ENCODE results near the gene GET4. TPM values are rescaled to one million over a fixed set of nuclear protein-coding genes. Genes with fewer than 3 reads are reported as not detected.
A peak's percentile ranks its signal among the peaks of the same experiment; 100 is the strongest.

The GET4 gene, protein sequence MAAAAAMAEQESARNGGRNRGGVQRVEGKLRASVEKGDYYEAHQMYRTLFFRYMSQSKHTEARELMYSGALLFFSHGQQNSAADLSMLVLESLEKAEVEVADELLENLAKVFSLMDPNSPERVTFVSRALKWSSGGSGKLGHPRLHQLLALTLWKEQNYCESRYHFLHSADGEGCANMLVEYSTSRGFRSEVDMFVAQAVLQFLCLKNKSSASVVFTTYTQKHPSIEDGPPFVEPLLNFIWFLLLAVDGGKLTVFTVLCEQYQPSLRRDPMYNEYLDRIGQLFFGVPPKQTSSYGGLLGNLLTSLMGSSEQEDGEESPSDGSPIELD
- 10 to 100 TPM; 50.0 to 91.9 TPM for total RNA-seq

DNA sequence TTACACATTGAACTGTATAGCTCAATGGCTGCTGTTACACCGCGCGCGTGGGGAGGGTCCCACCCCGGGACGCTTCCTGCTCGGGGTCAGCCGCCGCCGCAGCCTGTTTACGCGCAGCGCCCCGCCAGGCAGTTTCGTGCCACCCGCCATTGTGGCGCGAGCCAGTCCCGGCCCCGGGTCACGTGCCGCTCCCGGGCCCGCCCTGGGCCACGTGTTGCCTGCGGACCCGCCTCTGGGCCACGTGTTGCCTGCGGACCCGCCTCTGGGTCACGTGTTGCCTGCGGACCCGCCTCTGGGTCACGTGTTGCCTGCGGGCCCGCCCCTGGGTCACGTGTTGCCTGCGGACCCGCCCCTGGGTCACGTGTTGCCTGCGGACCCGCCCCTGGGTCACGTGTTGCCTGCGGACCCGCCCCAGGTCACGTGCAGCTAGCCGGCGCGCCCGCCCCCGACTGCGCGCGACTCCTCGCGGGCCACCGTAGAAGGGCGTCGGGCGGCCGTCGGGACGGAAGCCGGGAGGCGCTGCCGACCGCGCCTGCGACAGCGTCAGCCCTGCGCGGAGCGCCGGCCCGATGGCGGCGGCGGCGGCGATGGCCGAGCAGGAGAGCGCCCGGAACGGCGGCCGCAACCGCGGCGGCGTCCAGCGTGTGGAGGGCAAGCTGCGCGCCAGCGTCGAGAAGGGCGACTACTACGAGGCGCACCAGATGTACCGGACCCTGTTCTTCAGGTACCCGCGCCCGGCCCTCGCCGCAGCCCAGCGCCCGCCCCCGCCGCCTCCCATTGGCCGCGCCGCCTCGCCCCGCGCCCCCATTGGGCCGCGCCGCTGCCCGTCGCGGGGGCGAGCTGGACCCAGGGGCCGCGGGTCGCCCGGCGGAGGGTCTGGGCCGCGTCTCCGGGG, at the start of gene GET4:
Gene GET4 (plus strand): TSS at position 478 of the 895 bp plus-strand sequence. CDS start 92 bp downstream, at position 570.
- TF ChIP-seq, protein P1, sequence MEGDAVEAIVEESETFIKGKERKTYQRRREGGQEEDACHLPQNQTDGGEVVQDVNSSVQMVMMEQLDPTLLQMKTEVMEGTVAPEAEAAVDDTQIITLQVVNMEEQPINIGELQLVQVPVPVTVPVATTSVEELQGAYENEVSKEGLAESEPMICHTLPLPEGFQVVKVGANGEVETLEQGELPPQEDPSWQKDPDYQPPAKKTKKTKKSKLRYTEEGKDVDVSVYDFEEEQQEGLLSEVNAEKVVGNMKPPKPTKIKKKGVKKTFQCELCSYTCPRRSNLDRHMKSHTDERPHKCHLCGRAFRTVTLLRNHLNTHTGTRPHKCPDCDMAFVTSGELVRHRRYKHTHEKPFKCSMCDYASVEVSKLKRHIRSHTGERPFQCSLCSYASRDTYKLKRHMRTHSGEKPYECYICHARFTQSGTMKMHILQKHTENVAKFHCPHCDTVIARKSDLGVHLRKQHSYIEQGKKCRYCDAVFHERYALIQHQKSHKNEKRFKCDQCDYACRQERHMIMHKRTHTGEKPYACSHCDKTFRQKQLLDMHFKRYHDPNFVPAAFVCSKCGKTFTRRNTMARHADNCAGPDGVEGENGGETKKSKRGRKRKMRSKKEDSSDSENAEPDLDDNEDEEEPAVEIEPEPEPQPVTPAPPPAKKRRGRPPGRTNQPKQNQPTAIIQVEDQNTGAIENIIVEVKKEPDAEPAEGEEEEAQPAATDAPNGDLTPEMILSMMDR (IDR thresholded peaks at IDR 0.05): peak in 3 of 4 experiments; percentile 16 to 57 (median 42)
- TF ChIP-seq POLR2A (IDR thresholded peaks at IDR 0.05): peak; percentile 88
- peak; percentile 94 for TF ChIP-seq POLR2AphosphoS5 (IDR thresholded peaks at IDR 0.05)
- no peaks in the 10 kb centered on the region for H3K4me1 ChIP-seq (replicated peaks)
- no peaks in the 10 kb centered on the region for H3K9me3 ChIP-seq
- DNase-seq (ENCODE audit: low spot score): peak; percentile 97
- under 1% methylated on average over 79 of the region's 129 CpGs for WGBS
- no peaks in the 10 kb centered on the region for H3K36me3 ChIP-seq
- intact Hi-C loops (cut with DNase I): loop anchor here (10.0 kb wide), 1 partner anchor 552 kb away; no protein-coding TSS in a partner anchor
- H3K4me3 ChIP-seq: peak within 1 kb of the TSS; percentile 81 to 90
- no peaks in the 10 kb centered on the region for H3K27me3 ChIP-seq (replicated peaks; ENCODE audit: insufficient read depth)
- H3K27ac ChIP-seq: peak within 1 kb of the TSS; percentile 83 to 84

DNA sequence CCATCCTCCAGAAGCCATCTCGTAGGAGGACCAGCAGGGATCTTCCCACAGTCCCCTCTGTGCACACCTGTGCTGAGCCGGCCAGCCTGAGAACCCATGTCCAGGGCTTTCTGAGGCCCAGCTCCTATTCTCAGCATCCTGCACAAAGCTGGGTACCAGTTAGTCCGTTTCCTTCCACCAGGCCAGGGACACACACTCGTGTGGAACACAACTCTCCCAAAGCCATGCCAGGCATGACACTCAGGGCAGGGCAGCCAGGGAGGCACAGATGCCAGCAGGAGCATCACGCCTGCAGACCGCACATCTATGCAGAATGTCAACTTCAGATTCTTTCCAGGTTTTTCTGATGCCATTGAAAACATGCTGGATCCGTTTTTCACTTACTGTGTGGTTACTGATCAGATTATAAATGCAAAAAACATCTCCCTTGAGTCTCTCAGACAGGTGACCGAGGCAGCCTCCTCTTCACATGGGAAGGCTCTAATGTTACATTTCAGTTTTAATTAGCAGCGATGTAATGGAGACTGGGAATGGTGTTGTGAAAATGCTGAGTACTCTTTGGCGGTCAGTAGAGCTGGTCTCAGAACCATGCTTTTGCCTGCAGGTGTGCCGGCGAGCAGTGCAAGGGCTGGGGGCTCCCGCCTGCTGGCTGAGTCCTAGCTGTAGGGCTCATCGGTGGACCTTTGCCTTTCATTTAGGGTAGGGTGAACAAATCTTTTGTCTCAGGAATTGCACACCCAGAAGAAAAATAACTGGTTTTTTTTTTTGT, 47.4 kb upstream of the GET4 start:
- Histone ChIP-seq H3K36me3 (no peaks in the 10 kb centered on the region), H3K9me3 (no peaks in the 10 kb centered on the region), H3K4me1 (replicated peaks) (peaks cover 13% of the 10 kb centered on the region), H3K27ac (no peak overlapping the region), H3K4me3 (no peak overlapping the region), H3K27me3 (replicated peaks; ENCODE audit: insufficient read depth) (no peaks in the 10 kb centered on the region)
- TF ChIP-seq POLR2A (IDR thresholded peaks at IDR 0.05): no peak
- TF ChIP-seq, protein P1 (IDR thresholded peaks at IDR 0.05): no peak
- TF ChIP-seq POLR2AphosphoS5 (IDR thresholded peaks at IDR 0.05): no peak
- intact Hi-C loops (cut with DNase I): no loop called here
- no peak for DNase-seq (ENCODE audit: low spot score)
- 91% methylated on average over 14 of the region's 14 CpGs for WGBS

DNA sequence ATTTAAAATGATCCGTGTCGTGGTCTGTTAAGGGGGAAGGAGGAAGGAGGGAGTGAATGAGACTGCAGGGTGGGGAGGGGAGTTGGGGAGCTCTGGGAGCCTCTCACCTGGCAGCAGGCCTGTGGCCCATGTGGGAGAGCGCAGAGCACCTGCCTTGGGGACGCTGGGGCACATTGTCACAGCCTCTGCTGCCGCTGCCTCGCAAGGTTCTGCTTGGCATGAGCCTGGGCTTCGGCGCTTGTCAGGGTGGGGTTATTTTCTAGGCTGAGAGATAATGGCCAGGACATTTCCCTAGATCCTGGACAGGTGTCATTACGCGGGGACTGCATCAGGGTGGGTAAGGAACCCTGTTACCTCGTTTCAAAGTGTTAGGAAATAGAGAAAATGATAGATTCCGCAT, 46.3 kb upstream of the GET4 start:
- TF ChIP-seq POLR2AphosphoS5 (IDR thresholded peaks at IDR 0.05) (no peak), POLR2A (IDR thresholded peaks at IDR 0.05) (no peak)
- TF ChIP-seq, protein P1 (IDR thresholded peaks at IDR 0.05): no peak
- DNase-seq (ENCODE audit: low spot score): no peak
- H3K4me1 ChIP-seq (replicated peaks): peaks cover 13% of the 10 kb centered on the region
- no peaks in the 10 kb centered on the region for H3K36me3 ChIP-seq
- intact Hi-C loops (cut with DNase I): no loop called here
- no peak overlapping the region for H3K4me3 ChIP-seq
- WGBS: 84% methylated on average over 12 of the region's 12 CpGs
- peak overlapping the region; percentile 75 to 78 for H3K27ac ChIP-seq
- H3K27me3 ChIP-seq (replicated peaks; ENCODE audit: insufficient read depth): no peaks in the 10 kb centered on the region
- H3K9me3 ChIP-seq: no peaks in the 10 kb centered on the region

DNA sequence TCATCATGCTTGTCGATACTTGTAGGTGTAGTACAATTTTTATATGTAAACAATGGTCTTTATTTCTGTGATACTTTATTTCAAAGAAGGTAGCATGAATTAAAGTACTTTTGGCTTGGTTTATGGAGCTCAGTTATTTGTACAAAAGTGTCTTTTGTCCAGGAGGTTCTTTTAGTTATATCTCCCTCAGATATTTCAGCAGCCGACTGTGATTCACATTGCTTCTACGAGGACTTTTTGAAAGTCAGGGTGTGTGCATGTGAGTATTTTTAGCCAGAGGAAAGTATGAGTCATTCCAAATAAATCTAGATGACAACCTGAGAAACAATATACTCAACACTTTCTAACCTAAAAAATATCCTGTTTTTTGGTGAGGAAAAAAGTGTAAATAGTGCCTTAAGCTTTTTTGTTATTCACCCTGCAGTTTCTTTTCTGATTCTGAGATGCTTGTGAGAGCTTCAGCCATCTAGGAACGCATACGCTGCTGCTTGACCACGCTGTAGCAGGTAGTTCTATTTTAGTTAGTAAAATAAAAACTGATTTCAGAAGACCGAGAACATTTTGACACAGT, 44.7 kb upstream of the GET4 start:
- H3K36me3 ChIP-seq: no peaks in the 10 kb centered on the region
- H3K27ac ChIP-seq: peak overlapping the region; percentile 75 to 78
- no peaks in the 10 kb centered on the region for H3K9me3 ChIP-seq
- intact Hi-C loops (cut with DNase I): loop anchor here (1.0 kb wide), 1 partner anchor 18 kb away; no protein-coding TSS in a partner anchor
- H3K4me1 ChIP-seq (replicated peaks): peaks cover 13% of the 10 kb centered on the region
- H3K27me3 ChIP-seq (replicated peaks; ENCODE audit: insufficient read depth): no peaks in the 10 kb centered on the region
- H3K4me3 ChIP-seq: no peak overlapping the region
- TF ChIP-seq, protein P1 (IDR thresholded peaks at IDR 0.05): no peak
- TF ChIP-seq POLR2AphosphoS5 (IDR thresholded peaks at IDR 0.05) (peak; percentile 92), POLR2A (IDR thresholded peaks at IDR 0.05) (peak; percentile 32)
- 5% methylated on average over 7 of the region's 7 CpGs for WGBS
- DNase-seq (ENCODE audit: low spot score): no peak
